Loucy (cell line): ENCODE measurements around the gene OLAH.

Source experiments
- CTCF ChIP-seq: fragments of 200-600 bp; sonication (generic); conservative IDR thresholded peaks from 2 replicates; pipeline ENCODE4 v1.5.1; 2014; ENCODE audit warnings: mild to moderate bottlenecking, antibody characterized with exemption, low read length
- EZH2phosphoT487 ChIP-seq: fragments of 200-600 bp; IDR thresholded peaks from 2 replicates; pipeline ENCODE4 v1.6.1; 2018; ENCODE audit warnings: antibody characterized with exemption, mild to moderate bottlenecking, moderate library complexity, borderline replicate concordance

GRCh38 chr10:15099886-15100285 lies 56.1 kb downstream of the OLAH start:
- TF ChIP-seq CTCF (no peak), EZH2phosphoT487 (no peak)
